ENCODE data around the gene DPP10.

- TF ChIP-seq CTCF (IDR thresholded peaks at IDR 0.05) (no peak), POLR2A (IDR thresholded peaks at IDR 0.05; ENCODE audit: low read depth) (no peak), EP300 (IDR thresholded peaks at IDR 0.05) (no peak)
Observed at GRCh38 chr2:114805195-114805594, 362.8 kb downstream of the DPP10 start.

Data from esophagus muscularis mucosa (tissue), 4 donors.